Left ventricle myocardium inferior (tissue), 1 donor: ENCODE data around the gene TMEM52. TPM values are rescaled to one million over a fixed set of nuclear protein-coding genes. Genes with fewer than 3 reads are reported as not detected.

Source experiments
- DNase-seq: peaks from one replicate; pipeline ENCODE4 v3.0.0-alpha.2; 2020
- H3K27ac ChIP-seq: fragments of 200-600 bp; replicated peaks from 2 replicates; pipeline ENCODE4 v1.8.0; 2021
- H3K27me3 ChIP-seq: fragments of 200-600 bp; 2 replicates; pipeline ENCODE4 v1.8.0; 2021; ENCODE audit warnings: low read depth
- H3K36me3 ChIP-seq: fragments of 200-600 bp; 2 replicates; pipeline ENCODE4 v1.8.0; 2021
- H3K4me1 ChIP-seq: fragments of 200-600 bp; 2 replicates; pipeline ENCODE4 v1.8.0; 2021
- H3K4me3 ChIP-seq: fragments of 200-600 bp; 2 replicates; pipeline ENCODE4 v1.8.0; 2021; ENCODE audit warnings: mild to moderate bottlenecking, moderate library complexity
- H3K9me3 ChIP-seq: fragments of 200-600 bp; replicated peaks from 2 replicates; pipeline ENCODE4 v1.8.0; 2021
- intact Hi-C: fragments of 100-400 bp; cut with micrococcal nuclease; formaldehyde crosslinking; loops from one replicate; pipeline ENCODE4 v1.11.0; 2022
- total RNA-seq: library from RNA; stranded (reverse); fragmentation: NEBNext Ultra II Directional; extraction: Animal tissue kit (Norgen Biotek cat#: 25700); gene quantifications from one replicate; pipeline ENCODE4 v1.2.1, GENCODE V29; 2021
- TF ChIP-seq, protein P1 (sequence below): fragments of 200-600 bp; IDR thresholded peaks from 2 replicates; pipeline ENCODE4 v1.8.0; 2021; ENCODE audit warnings: antibody characterized with exemption, mild to moderate bottlenecking, borderline replicate concordance
- donor health status: DM: no; HTN: yes; CAD: no; lungs with severe emphysema.

The TMEM52 gene
- total RNA-seq, 1 donor from 2014 or later, result 0.47 TPM

DNA sequence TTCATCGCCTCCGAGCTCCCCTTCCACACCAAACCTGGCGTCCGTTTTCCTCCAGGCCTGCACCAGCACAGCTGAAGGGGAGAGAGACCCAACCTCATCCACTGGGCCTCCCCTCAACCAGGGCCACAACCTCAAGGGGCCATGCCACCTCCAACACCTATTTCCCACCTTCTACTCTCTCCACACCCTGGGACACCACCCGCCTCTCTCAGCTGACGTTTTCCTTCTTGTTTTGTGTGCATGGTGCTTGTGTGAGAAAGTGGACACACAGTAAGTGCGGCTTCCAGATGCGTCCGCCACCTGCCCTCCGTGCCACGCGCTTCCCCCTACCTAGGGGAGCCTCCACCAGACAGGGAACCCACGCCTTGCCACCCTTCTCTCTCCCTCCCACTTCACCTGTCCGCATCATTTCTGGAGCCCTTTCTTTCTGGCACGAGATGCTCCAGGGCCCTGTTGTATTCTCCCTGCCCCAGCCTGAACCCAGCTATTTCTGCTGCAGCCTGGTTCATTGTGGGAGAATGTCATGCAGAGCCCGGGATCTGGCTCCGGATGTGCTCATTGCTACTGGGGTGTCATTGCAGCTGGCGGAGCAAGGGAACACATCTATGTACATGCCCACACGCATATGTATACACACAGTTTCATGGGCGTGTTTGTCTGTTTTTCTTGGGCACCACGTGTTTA lies 26.9 kb downstream of the TMEM52 start:
- Histone ChIP-seq H3K27me3 (no peaks in the 10 kb centered on the region), H3K27ac (peak overlapping the region; percentile 97), H3K9me3 (no peaks in the 10 kb centered on the region), H3K36me3 (no peaks in the 10 kb centered on the region), H3K4me1 (peaks cover 71% of the 10 kb centered on the region), H3K4me3 (peak overlapping the region; percentile 96)
- intact Hi-C loops, result no loop called here
- TF ChIP-seq, protein P1, sequence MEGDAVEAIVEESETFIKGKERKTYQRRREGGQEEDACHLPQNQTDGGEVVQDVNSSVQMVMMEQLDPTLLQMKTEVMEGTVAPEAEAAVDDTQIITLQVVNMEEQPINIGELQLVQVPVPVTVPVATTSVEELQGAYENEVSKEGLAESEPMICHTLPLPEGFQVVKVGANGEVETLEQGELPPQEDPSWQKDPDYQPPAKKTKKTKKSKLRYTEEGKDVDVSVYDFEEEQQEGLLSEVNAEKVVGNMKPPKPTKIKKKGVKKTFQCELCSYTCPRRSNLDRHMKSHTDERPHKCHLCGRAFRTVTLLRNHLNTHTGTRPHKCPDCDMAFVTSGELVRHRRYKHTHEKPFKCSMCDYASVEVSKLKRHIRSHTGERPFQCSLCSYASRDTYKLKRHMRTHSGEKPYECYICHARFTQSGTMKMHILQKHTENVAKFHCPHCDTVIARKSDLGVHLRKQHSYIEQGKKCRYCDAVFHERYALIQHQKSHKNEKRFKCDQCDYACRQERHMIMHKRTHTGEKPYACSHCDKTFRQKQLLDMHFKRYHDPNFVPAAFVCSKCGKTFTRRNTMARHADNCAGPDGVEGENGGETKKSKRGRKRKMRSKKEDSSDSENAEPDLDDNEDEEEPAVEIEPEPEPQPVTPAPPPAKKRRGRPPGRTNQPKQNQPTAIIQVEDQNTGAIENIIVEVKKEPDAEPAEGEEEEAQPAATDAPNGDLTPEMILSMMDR, result no peak
- no peak for DNase-seq

DNA sequence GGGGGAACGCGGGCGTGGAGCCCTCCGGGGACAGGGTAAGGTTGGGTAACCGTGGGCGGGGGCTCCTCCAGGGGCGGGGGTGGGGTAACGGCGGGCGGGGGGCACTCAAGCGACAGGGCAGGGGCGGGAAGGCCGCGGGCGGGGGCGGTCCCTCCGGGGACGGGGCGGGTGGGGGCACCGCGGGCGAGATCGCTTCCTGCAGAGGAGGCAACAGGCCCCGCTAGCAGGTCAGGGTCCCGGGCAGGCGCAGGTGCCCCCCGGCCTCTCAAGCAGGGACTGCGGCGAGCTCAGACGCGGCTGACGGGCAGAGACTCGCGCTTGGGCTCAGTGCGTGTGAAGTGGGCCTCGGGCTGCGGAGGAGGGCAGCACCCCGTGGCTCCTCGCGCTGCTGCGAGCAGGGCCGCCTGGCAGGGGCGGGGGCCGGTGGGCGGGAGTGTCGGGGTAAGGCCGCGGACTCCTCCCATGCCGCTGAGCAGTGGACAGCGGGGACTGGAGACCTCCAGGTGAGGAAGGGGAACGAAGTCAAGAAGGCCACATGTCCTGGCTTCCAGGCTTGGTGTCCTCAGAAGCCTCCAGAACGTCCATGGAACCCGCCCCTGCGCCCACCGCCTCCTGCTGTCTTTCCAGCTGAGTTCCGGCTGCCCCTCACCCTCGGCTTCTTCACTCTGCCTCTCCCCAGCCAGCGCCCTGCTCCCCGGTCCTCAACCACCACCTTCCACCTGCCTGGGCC lies 27.6 kb downstream of the TMEM52 start:
- H3K27ac ChIP-seq, result peak overlapping the region; percentile 97
- DNase-seq, result peak; percentile 79
- TF ChIP-seq, protein P1, result no peak
- intact Hi-C loops, result no loop called here
- no peaks in the 10 kb centered on the region for H3K9me3 ChIP-seq
- no peaks in the 10 kb centered on the region for H3K27me3 ChIP-seq
- H3K4me1 ChIP-seq, result peaks cover 78% of the 10 kb centered on the region
- no peaks in the 10 kb centered on the region for H3K36me3 ChIP-seq
- peak overlapping the region; percentile 96 for H3K4me3 ChIP-seq

DNA sequence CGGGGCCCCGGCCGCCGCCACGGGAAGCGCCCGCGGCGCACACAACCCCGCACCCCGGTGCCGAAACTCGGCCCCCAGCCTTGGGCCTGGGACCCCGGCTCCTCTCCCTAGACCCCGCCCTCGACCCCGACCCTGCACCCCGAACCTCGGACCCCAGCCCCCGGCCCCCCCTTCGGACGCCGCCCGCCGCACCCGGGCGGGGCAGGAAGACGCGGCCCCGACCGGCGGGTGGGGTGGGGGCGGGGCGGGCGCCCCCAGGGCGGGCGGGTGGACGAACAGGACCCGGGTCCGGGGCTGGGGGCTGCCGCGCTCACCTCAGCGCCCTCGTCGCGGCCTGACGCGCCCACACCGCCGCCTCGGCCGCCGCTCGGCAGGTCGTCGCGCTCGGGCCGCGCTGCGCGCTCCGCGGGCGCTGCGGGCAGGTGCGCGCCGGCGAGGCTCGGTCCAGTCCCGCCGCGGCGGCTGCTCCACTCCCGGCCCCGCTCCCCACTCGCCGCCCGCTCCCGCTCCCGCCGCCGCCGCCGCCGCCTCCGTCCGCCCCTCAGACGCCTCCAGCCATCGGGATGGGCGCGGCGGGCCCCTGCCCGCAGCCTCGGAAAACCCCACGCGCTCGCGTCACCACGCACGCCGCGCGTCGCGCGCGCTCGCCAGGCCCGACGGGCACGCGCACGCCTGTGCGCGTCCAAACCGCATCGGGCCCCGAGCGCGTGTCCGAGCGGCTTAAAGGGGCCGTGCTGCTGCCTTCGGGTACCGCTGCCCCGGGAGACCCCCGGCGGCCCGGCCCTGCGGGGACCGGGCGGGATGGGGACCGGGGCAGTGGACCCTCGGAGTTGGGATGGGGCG lies 28.4 kb downstream of the TMEM52 start, which contains the start of gene GNB1:
GNB1 (minus strand) TSS at position 582 of the 843 bp plus-strand sequence. CDS start 65,634 bp downstream, outside the sequence.
- Histone ChIP-seq H3K27me3 (no peaks in the 10 kb centered on the region), H3K4me1 (peaks cover 85% of the 10 kb centered on the region), H3K9me3 (no peaks in the 10 kb centered on the region), H3K4me3 (peak within 1 kb of the TSS; percentile 96), H3K36me3 (no peaks in the 10 kb centered on the region), H3K27ac (peak within 1 kb of the TSS; percentile 97)
- intact Hi-C loops, result no loop called here
- peak; percentile 88 for DNase-seq
- TF ChIP-seq, protein P1, result no peak

DNA sequence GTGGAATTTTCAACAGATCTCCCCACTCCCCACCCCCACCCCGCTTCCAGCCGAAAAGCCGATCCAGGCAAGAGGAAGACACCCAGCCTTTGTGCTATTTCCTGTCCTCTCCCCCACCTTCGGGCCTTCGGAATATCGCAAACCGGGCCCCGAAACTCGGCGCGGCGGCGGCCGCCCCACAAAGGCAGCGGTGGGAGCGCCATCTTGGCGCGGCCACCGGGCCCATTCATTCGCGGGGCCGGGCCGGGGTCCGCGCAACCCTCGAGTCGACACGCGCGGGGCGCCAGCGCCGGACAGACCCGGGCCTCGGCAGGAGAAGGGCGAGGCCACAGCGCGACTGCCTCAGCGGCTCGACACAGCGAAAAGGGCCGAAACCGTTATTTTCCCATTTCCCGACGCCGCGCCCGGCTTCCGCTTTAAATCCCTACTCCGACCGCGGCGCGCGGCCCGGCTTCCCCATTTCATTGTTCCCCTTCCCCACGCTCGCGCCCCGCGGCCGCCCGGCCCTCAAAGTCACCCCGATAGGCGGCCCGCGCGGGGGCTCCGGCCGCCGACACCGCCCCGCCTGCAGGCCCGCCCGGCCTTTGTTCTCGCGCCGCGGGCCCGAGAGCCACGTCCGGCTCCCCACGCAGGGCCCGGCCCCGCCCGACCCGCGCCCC lies 29.1 kb downstream of the TMEM52 start:
- Histone ChIP-seq H3K27ac (peak overlapping the region; percentile 97), H3K4me1 (peaks cover 82% of the 10 kb centered on the region), H3K27me3 (no peaks in the 10 kb centered on the region), H3K9me3 (no peaks in the 10 kb centered on the region), H3K4me3 (peak overlapping the region; percentile 96), H3K36me3 (no peaks in the 10 kb centered on the region)
- intact Hi-C loops, result no loop called here
- DNase-seq, result peak; percentile 76
- TF ChIP-seq, protein P1, result no peak
